HG03064 (cell line): ENCODE measurements around the gene ZFP37.
A peak's percentile ranks its signal among the peaks of the same experiment; 100 is the strongest.
"Not testable (repeated sequence)": the region's sequence is repeated elsewhere in the genome, so short reads cannot be mapped to it uniquely, and the experiment has no call there.

Experiments used
- ATAC-seq: cut with Tn5 transposase; IDR thresholded peaks from one replicate; pipeline ENCODE4 v1.9.1; 2021; ENCODE audit warnings: low read depth; ENCODE audit not compliant: unreplicated experiment

ZFP37 gene

GRCh38 chr9:113056191-113057106, at the start of gene ZFP37:
ZFP37 (minus strand) TSS chr9:113056724; CDS start chr9:113056688, 36 bp downstream.
- ATAC-seq = peak; percentile 99

GRCh38 chr9:113105345-113105744, 48.8 kb upstream of the ZFP37 start:
- ATAC-seq = not testable (repeated sequence)

- ATAC-seq = no peak
These were observed 39.0 kb upstream of the ZFP37 start for GRCh38 chr9:113095561-113095960.

GRCh38 chr9:113089924-113090323, 33.4 kb upstream of the ZFP37 start:
- ATAC-seq = not testable (repeated sequence)

GRCh38 chr9:113089143-113089505, 32.6 kb upstream of the ZFP37 start:
- ATAC-seq = not testable (repeated sequence)

GRCh38 chr9:113088456-113089142, 32.1 kb upstream of the ZFP37 start:
- not testable (repeated sequence) for ATAC-seq

- not testable (repeated sequence) for ATAC-seq
These were observed 6.4 kb upstream of the ZFP37 start for GRCh38 chr9:113062932-113063310.

GRCh38 chr9:113062256-113062931, 5.9 kb upstream of the ZFP37 start:
- ATAC-seq = not testable (repeated sequence)

GRCh38 chr9:113061072-113061850, 4.7 kb upstream of the ZFP37 start:
- ATAC-seq = not testable (repeated sequence)

GRCh38 chr9:113059581-113060284, 3.2 kb upstream of the ZFP37 start:
- ATAC-seq = not testable (repeated sequence)

GRCh38 chr9:113057193-113057592, 669 bp upstream of the ZFP37 start:
- ATAC-seq = no peak

- ATAC-seq = no peak
These were observed 13.5 kb downstream of the ZFP37 start for GRCh38 chr9:113042884-113043657.

GRCh38 chr9:113026200-113026599, 30.3 kb downstream of the ZFP37 start:
- ATAC-seq = no peak

GRCh38 chr9:113018247-113018646, 38.3 kb downstream of the ZFP37 start:
- ATAC-seq = no peak

- ATAC-seq = no peak
These were observed 44.0 kb downstream of the ZFP37 start for GRCh38 chr9:113012492-113012891.

- no peak for ATAC-seq
These were observed 44.6 kb downstream of the ZFP37 start, which contains the start of gene ZNF883 for GRCh38 chr9:113011911-113012381. ZNF883 (minus strand) TSS chr9:113012192.

- ATAC-seq = no peak
These were observed 50.7 kb downstream of the ZFP37 start for GRCh38 chr9:113005777-113006176.

- no peak for ATAC-seq
These were observed 59.1 kb downstream of the ZFP37 start for GRCh38 chr9:112997236-112997941.
